HEK293 (cell line): ENCODE data around the gene ATF7IP2.

Source experiments
- CTCF ChIA-PET: fragments of 350-600 bp; formaldehyde crosslinking; extraction: SDS; loops from one replicate; lab custom pipeline; 2021; ENCODE audit warnings: antibody characterized with exemption; lab: Yijun Ruan, JAX
- POLR2A ChIA-PET: fragments of 300-600 bp; formaldehyde crosslinking; extraction: SDS; loops from one replicate; lab custom pipeline; 2020; ENCODE audit warnings: antibody characterized with exemption, inconsistent platforms; lab: Yijun Ruan, JAX
- H3K27ac ChIP-seq: fragments of 200-500 bp; sonication (Bioruptor generic); 2 replicates; pipeline ENCODE4 v1.5.1; 2014; ENCODE audit warnings: low read depth, low read length, control low read depth, inconsistent platforms; ENCODE audit errors: extremely low read depth
- H3K36me3 ChIP-seq, 2 experiments: fragments of 200-500 bp in 1 of 2; sonication (Bioruptor generic) in 1 of 2; 1 replicate in 1 of 2; 2 replicates in 1 of 2; pipeline ENCODE4 v1.5.1; 2014 to 2017; ENCODE audit warnings: inconsistent platforms in 2 of 2, low read length in 2 of 2; ENCODE audit not compliant: control insufficient read depth in 2 of 2, insufficient read depth in 1 of 2
- H3K4me1 ChIP-seq: fragments of 200-500 bp; sonication (Bioruptor generic); 2 replicates; pipeline ENCODE4 v1.5.1; 2014; ENCODE audit warnings: mild to moderate bottlenecking, low read length, inconsistent platforms; ENCODE audit not compliant: control insufficient read depth, insufficient read depth
- H3K4me3 ChIP-seq: 2 replicates; pipeline ENCODE4 v1.5.1; 2011; ENCODE audit warnings: low read depth, mild to moderate bottlenecking, control low read depth, low read length, moderate library complexity
- H3K9me3 ChIP-seq: fragments of 200-500 bp; sonication (Bioruptor generic); 2 replicates; pipeline ENCODE4 v1.5.1; 2014; ENCODE audit warnings: low read depth, low read length, inconsistent platforms; ENCODE audit not compliant: control insufficient read depth, insufficient read depth
- EGR2 ChIP-seq: fragments of 450-650 bp; formaldehyde crosslinking; IDR thresholded peaks from 2 replicates; pipeline ENCODE4 v1.5.1; 2016; ENCODE audit warnings: low read depth, missing biosample characterization, missing genetic modification characterization
- GLIS1 ChIP-seq: fragments of 450-650 bp; formaldehyde crosslinking; IDR thresholded peaks from 2 replicates; pipeline ENCODE4 v1.5.1; 2016; ENCODE audit warnings: missing biosample characterization, missing genetic modification characterization
- KLF8 ChIP-seq: fragments of 450-650 bp; formaldehyde crosslinking; IDR thresholded peaks from 2 replicates; pipeline ENCODE4 v1.5.1; 2016; ENCODE audit warnings: missing biosample characterization, missing genetic modification characterization
- MYNN ChIP-seq: fragments of 450-650 bp; formaldehyde crosslinking; IDR thresholded peaks from 2 replicates; pipeline ENCODE4 v1.5.1; 2016; ENCODE audit warnings: missing biosample characterization, missing genetic modification characterization, borderline replicate concordance
- SETDB1 ChIP-seq: IDR thresholded peaks from one replicate; pipeline ENCODE4 v1.6.1; 2017; ENCODE audit warnings: mild to moderate bottlenecking, low read length, moderate library complexity, mixed read lengths; ENCODE audit not compliant: insufficient read length
- WT1 ChIP-seq: fragments of 450-650 bp; formaldehyde crosslinking; IDR thresholded peaks from 2 replicates; pipeline ENCODE4 v1.5.1; 2016; ENCODE audit warnings: missing biosample characterization, missing genetic modification characterization
- ZBTB17 ChIP-seq: fragments of 450-650 bp; formaldehyde crosslinking; IDR thresholded peaks from 2 replicates; pipeline ENCODE4 v1.5.1; 2016; ENCODE audit warnings: missing biosample characterization, missing genetic modification characterization
- ZNF140 ChIP-seq: fragments of 450-650 bp; formaldehyde crosslinking; IDR thresholded peaks from 2 replicates; pipeline ENCODE4 v1.5.1; 2016; ENCODE audit warnings: missing biosample characterization, missing genetic modification characterization
- ZNF155 ChIP-seq: fragments of 450-650 bp; formaldehyde crosslinking; IDR thresholded peaks from 2 replicates; pipeline ENCODE4 v1.5.1; 2016; ENCODE audit warnings: missing biosample characterization, missing genetic modification characterization
- ZNF239 ChIP-seq: fragments of 450-650 bp; formaldehyde crosslinking; IDR thresholded peaks from 2 replicates; pipeline ENCODE4 v1.5.1; 2016; ENCODE audit warnings: missing biosample characterization, missing genetic modification characterization
- ZNF274 ChIP-seq, 2 experiments: fragments of 200-500 bp in 1 of 2; fragments of 450-650 bp in 1 of 2; sonication (Bioruptor generic) in 1 of 2; formaldehyde crosslinking in 1 of 2; IDR thresholded peaks; 2 replicates each; pipeline versions ENCODE4 v1.5.1 to v1.6.1; 2014 to 2016; ENCODE audit warnings: borderline replicate concordance in 1 of 2, inconsistent platforms in 1 of 2, low read length in 1 of 2, missing biosample characterization in 1 of 2, missing genetic modification characterization in 1 of 2
- ZNF391 ChIP-seq: fragments of 450-650 bp; formaldehyde crosslinking; IDR thresholded peaks from 2 replicates; pipeline ENCODE4 v1.5.1; 2016; ENCODE audit warnings: low read depth, missing biosample characterization, missing genetic modification characterization, borderline replicate concordance
- ZNF404 ChIP-seq: fragments of 450-650 bp; formaldehyde crosslinking; IDR thresholded peaks from 2 replicates; pipeline ENCODE4 v1.5.1; 2017; ENCODE audit warnings: missing biosample characterization, missing genetic modification characterization
- ZNF416 ChIP-seq: fragments of 450-650 bp; formaldehyde crosslinking; IDR thresholded peaks from 2 replicates; pipeline ENCODE4 v1.5.1; 2016; ENCODE audit warnings: missing biosample characterization, missing genetic modification characterization
- ZNF560 ChIP-seq: fragments of 450-650 bp; formaldehyde crosslinking; IDR thresholded peaks from 2 replicates; pipeline ENCODE4 v1.5.1; 2017; ENCODE audit warnings: missing biosample characterization, missing genetic modification characterization, borderline replicate concordance
- ZNF664 ChIP-seq: fragments of 450-650 bp; formaldehyde crosslinking; IDR thresholded peaks from 2 replicates; pipeline ENCODE4 v1.5.1; 2016; ENCODE audit warnings: missing biosample characterization, missing genetic modification characterization
- ZNF76 ChIP-seq: fragments of 450-650 bp; formaldehyde crosslinking; IDR thresholded peaks from 2 replicates; pipeline ENCODE4; 2016; ENCODE audit warnings: low read depth, missing biosample characterization, missing genetic modification characterization, borderline replicate concordance
- TF ChIP-seq, protein P1 (sequence below): fragments of 450-650 bp; formaldehyde crosslinking; IDR thresholded peaks from 2 replicates; pipeline ENCODE4 v1.5.1; 2017; ENCODE audit warnings: missing biosample characterization, missing genetic modification characterization
- TF ChIP-seq, protein P2 (sequence below): fragments of 450-650 bp; formaldehyde crosslinking; IDR thresholded peaks from 2 replicates; pipeline ENCODE4 v1.5.1; 2017; ENCODE audit warnings: missing biosample characterization, missing genetic modification characterization
- TF ChIP-seq, protein P3 (sequence below): fragments of 450-650 bp; formaldehyde crosslinking; conservative IDR thresholded peaks from 2 replicates; pipeline ENCODE4 v1.5.1; 2016; ENCODE audit warnings: low read depth, missing biosample characterization, missing genetic modification characterization
- TF ChIP-seq, protein P4 (sequence below): fragments of 450-650 bp; formaldehyde crosslinking; IDR thresholded peaks from 2 replicates; pipeline ENCODE4 v1.5.1; 2017; ENCODE audit warnings: missing biosample characterization, missing genetic modification characterization

The ATF7IP2 gene

DNA sequence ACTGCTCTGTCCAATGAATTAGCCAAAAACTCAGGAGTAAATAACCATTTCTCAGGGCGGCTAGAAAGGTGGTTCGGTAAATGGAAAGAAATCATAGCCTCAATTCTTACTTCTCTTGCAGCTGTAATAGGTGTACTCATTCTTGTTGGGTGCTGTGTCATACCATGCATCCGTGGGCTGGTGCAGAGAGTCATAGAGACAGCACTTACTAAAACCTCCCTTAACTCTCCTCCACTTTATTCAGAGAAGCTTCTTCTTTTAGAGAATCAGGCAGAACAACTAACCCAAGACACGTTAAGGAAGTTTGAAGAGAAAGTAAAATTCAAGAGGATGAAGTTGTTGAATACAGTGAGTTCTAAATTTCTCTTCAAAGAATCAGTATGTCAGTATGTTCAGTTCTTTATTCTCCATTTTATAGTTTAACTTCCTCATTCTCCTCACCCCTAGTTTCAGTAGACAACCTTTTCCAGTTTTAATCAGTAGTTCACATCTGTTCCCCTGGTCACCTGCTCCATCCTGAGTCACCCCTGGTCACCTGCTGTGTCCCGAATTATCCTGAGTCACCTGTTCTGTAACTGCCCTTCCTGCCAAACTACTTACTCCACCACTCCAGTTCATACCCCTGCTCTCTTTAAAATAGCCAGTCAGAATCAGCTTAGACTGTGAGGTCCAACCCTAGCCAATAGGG is 108.6 kb downstream of the ATF7IP2 start:
- POLR2A ChIA-PET: no interaction called here
- CTCF ChIA-PET: no interaction called here

DNA sequence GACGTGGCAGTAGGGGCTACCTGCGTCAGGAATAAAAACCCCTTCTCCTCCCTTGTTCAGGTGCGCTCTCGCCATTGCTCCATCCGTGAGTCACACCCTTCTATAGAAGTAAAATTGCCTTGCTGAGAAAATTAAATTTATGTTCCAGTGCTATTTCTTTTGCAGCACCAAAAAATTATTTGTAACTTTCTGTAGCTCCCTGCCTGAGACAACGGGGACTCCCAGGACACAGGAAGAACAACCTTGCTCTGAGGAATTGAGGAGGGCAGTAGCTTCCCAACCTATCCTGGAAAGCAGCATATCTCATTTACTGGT is 109.1 kb downstream of the ATF7IP2 start:
- no peaks in the 10 kb centered on the region for H3K9me3 ChIP-seq
- POLR2A ChIA-PET: no interaction called here
- H3K27ac ChIP-seq: no peak overlapping the region
- no peak overlapping the region for H3K4me3 ChIP-seq
- no peaks in the 10 kb centered on the region for H3K4me1 ChIP-seq
- CTCF ChIA-PET: no interaction called here
- peak; percentile 67 for TF ChIP-seq SETDB1
- TF ChIP-seq, protein P1, sequence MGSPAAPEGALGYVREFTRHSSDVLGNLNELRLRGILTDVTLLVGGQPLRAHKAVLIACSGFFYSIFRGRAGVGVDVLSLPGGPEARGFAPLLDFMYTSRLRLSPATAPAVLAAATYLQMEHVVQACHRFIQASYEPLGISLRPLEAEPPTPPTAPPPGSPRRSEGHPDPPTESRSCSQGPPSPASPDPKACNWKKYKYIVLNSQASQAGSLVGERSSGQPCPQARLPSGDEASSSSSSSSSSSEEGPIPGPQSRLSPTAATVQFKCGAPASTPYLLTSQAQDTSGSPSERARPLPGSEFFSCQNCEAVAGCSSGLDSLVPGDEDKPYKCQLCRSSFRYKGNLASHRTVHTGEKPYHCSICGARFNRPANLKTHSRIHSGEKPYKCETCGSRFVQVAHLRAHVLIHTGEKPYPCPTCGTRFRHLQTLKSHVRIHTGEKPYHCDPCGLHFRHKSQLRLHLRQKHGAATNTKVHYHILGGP (tag by site-specific recombination): no peak
- H3K36me3 ChIP-seq: no peaks in the 10 kb centered on the region

More for the DNA sequence above, 108.6 kb downstream of the ATF7IP2 start:
- Histone ChIP-seq H3K4me1 (no peaks in the 10 kb centered on the region), H3K36me3 (no peaks in the 10 kb centered on the region), H3K4me3 (no peak overlapping the region), H3K9me3 (no peaks in the 10 kb centered on the region), H3K27ac (no peak overlapping the region)
- TF ChIP-seq, protein P2, sequence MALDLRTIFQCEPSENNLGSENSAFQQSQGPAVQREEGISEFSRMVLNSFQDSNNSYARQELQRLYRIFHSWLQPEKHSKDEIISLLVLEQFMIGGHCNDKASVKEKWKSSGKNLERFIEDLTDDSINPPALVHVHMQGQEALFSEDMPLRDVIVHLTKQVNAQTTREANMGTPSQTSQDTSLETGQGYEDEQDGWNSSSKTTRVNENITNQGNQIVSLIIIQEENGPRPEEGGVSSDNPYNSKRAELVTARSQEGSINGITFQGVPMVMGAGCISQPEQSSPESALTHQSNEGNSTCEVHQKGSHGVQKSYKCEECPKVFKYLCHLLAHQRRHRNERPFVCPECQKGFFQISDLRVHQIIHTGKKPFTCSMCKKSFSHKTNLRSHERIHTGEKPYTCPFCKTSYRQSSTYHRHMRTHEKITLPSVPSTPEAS (tag by site-specific recombination): no peak
- no peak for TF ChIP-seq EGR2 (tag by site-specific recombination)
- no peak for TF ChIP-seq ZNF664 (tag by site-specific recombination)
- TF ChIP-seq, protein P3, sequence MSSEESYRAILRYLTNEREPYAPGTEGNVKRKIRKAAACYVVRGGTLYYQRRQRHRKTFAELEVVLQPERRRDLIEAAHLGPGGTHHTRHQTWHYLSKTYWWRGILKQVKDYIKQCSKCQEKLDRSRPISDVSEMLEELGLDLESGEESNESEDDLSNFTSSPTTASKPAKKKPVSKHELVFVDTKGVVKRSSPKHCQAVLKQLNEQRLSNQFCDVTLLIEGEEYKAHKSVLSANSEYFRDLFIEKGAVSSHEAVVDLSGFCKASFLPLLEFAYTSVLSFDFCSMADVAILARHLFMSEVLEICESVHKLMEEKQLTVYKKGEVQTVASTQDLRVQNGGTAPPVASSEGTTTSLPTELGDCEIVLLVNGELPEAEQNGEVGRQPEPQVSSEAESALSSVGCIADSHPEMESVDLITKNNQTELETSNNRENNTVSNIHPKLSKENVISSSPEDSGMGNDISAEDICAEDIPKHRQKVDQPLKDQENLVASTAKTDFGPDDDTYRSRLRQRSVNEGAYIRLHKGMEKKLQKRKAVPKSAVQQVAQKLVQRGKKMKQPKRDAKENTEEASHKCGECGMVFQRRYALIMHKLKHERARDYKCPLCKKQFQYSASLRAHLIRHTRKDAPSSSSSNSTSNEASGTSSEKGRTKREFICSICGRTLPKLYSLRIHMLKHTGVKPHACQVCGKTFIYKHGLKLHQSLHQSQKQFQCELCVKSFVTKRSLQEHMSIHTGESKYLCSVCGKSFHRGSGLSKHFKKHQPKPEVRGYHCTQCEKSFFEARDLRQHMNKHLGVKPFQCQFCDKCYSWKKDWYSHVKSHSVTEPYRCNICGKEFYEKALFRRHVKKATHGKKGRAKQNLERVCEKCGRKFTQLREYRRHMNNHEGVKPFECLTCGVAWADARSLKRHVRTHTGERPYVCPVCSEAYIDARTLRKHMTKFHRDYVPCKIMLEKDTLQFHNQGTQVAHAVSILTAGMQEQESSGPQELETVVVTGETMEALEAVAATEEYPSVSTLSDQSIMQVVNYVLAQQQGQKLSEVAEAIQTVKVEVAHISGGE (tag by site-specific recombination): no peak
- no peak for TF ChIP-seq WT1 (tag by site-specific recombination)
- TF ChIP-seq ZNF140 (tag by site-specific recombination): no peak
- no peak for TF ChIP-seq ZNF560 (tag by site-specific recombination)
- no peak for TF ChIP-seq ZNF391 (tag by site-specific recombination)
- no peak for TF ChIP-seq ZNF274 (IDR thresholded peaks at IDR 0.05; ENCODE audit: low read length)
- no peak for TF ChIP-seq ZNF274 (tag by site-specific recombination; IDR thresholded peaks at IDR 0.05; ENCODE audit: borderline replicate concordance)
- TF ChIP-seq ZNF76 (tag by site-specific recombination): no peak
- TF ChIP-seq KLF8 (tag by site-specific recombination): no peak
- TF ChIP-seq, protein P4, sequence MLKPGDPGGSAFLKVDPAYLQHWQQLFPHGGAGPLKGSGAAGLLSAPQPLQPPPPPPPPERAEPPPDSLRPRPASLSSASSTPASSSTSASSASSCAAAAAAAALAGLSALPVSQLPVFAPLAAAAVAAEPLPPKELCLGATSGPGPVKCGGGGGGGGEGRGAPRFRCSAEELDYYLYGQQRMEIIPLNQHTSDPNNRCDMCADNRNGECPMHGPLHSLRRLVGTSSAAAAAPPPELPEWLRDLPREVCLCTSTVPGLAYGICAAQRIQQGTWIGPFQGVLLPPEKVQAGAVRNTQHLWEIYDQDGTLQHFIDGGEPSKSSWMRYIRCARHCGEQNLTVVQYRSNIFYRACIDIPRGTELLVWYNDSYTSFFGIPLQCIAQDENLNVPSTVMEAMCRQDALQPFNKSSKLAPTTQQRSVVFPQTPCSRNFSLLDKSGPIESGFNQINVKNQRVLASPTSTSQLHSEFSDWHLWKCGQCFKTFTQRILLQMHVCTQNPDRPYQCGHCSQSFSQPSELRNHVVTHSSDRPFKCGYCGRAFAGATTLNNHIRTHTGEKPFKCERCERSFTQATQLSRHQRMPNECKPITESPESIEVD: no peak
- TF ChIP-seq ZNF416: no peak
- no peak for TF ChIP-seq ZNF239
- TF ChIP-seq ZNF155 (tag by site-specific recombination): no peak
- TF ChIP-seq GLIS1: no peak
- no peak for TF ChIP-seq ZBTB17
- TF ChIP-seq MYNN (tag by site-specific recombination): no peak
- TF ChIP-seq ZNF404 (tag by site-specific recombination): no peak
